GM12892 (cell line): Measurements from ENCODE around the gene C17orf100.

Experiments
- POLR2A ChIP-seq: IDR thresholded peaks from 2 replicates; pipeline ENCODE4 v1.6.1; 2011; ENCODE audit warnings: low read depth, low read length, control low read depth
- POLR2AphosphoS5 ChIP-seq: IDR thresholded peaks from 2 replicates; pipeline ENCODE4 v1.6.1; 2011; ENCODE audit warnings: low read depth, low read length, control low read depth
- TAF1 ChIP-seq: IDR thresholded peaks from 2 replicates; pipeline ENCODE4 v1.6.1; 2011; ENCODE audit warnings: low read depth, mild to moderate bottlenecking, control low read depth, low read length, borderline replicate concordance

DNA sequence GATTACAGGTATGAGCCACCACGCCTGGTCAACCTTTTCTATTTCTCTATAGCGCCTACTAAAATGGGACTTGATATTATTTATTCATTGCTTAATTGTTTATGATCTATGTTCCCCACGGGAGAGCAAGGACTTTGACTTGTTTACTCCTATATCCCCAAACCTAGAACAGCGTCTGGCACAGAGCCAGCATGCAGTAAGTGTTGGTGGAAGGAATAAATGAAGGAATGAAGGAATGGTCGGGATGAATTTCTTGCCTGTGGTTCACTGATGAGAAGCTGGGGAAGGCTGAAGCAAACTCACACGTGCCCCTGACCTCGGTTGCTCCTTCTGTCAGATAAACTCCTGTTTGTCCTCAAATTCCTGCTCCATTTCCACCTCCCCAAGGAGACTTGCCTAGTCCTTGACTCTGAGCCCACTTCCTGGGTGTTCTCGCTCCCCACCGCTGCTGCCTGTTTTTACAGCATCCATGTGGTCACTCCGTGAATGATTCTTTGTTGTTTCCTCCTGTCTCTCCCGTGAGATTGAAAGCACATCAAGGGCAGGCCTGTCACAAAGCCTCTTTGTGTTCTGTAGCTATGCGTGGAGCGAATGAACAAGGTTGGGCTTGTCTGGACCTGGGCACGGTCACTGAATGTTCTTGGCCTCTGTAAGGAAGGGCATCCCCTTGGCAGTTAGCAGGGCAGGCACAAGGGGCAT, 17.3 kb downstream of the C17orf100 start:
- TF ChIP-seq POLR2A = no peak
- no peak for TF ChIP-seq POLR2AphosphoS5
- TF ChIP-seq TAF1 = no peak
